ENCODE measurements around the gene MEX3A. TPM values are rescaled to one million over a fixed set of nuclear protein-coding genes. Genes with fewer than 3 reads are reported as not detected.
"Not testable (repeated sequence)": the region's sequence is repeated elsewhere in the genome, so short reads cannot be mapped to it uniquely, and the experiment has no call there.

Gene MEX3A
- total RNA-seq, 4 donors from 2014 or later, result 0.56 to 0.96 (median 0.66) TPM

DNA sequence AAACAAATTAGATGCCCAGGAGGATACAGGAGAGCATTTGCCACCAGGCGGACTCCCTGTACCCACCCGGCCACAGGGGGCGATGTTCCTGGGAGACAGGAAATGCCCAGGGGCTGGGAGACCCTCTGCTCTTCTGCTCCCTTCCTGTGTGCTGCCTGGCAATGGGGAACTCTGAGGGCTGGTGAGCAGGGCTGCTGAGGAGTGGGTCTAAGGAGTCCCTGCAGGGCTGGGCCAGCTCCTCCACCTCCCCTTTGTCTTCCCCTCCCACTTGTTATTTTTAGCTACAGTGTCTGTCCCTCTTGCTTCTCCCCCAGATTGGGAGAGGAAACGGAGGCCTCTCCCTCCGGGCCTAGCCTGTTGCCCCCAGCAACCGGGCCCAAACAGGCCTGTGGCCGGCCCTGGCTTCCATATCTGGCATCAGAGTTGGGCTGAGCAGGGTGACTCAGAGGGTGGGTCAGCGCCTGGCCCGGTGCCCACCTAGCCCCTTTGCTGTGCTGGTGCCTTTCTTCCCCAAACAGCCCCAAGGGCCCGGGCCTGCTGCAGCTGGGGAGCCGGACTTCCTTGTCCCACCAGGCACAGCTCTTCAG, 43.9 kb upstream of the MEX3A start:
- ATAC-seq (ENCODE audit: low FRiP score) (peak; percentile 64), DNase-seq (ENCODE audit: low spot score) (peak; percentile 88)
- TF ChIP-seq, protein P1, sequence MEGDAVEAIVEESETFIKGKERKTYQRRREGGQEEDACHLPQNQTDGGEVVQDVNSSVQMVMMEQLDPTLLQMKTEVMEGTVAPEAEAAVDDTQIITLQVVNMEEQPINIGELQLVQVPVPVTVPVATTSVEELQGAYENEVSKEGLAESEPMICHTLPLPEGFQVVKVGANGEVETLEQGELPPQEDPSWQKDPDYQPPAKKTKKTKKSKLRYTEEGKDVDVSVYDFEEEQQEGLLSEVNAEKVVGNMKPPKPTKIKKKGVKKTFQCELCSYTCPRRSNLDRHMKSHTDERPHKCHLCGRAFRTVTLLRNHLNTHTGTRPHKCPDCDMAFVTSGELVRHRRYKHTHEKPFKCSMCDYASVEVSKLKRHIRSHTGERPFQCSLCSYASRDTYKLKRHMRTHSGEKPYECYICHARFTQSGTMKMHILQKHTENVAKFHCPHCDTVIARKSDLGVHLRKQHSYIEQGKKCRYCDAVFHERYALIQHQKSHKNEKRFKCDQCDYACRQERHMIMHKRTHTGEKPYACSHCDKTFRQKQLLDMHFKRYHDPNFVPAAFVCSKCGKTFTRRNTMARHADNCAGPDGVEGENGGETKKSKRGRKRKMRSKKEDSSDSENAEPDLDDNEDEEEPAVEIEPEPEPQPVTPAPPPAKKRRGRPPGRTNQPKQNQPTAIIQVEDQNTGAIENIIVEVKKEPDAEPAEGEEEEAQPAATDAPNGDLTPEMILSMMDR (IDR thresholded peaks at IDR 0.05), result no peak

DNA sequence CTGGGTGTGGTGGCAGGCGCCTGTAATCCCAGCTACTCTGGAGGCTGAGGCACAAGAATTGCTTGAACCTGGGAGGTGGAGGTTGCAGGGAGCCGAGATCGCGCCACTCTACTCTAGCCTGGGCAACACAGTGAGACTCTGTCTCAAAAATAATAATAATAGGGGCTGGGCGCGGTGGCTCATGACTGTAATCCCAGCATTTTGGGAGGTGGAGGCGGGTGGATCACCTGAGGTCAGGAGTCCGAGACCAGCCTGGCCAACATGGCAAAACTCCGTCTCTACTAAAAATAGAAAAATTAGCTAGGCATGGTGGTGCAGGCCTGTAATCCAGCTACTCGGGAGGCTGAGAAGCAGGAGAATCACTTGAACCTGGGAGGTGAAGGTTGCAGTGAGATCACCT, 43.3 kb upstream of the MEX3A start:
- ATAC-seq (ENCODE audit: low FRiP score); DNase-seq (ENCODE audit: low spot score): not testable (repeated sequence)

DNA sequence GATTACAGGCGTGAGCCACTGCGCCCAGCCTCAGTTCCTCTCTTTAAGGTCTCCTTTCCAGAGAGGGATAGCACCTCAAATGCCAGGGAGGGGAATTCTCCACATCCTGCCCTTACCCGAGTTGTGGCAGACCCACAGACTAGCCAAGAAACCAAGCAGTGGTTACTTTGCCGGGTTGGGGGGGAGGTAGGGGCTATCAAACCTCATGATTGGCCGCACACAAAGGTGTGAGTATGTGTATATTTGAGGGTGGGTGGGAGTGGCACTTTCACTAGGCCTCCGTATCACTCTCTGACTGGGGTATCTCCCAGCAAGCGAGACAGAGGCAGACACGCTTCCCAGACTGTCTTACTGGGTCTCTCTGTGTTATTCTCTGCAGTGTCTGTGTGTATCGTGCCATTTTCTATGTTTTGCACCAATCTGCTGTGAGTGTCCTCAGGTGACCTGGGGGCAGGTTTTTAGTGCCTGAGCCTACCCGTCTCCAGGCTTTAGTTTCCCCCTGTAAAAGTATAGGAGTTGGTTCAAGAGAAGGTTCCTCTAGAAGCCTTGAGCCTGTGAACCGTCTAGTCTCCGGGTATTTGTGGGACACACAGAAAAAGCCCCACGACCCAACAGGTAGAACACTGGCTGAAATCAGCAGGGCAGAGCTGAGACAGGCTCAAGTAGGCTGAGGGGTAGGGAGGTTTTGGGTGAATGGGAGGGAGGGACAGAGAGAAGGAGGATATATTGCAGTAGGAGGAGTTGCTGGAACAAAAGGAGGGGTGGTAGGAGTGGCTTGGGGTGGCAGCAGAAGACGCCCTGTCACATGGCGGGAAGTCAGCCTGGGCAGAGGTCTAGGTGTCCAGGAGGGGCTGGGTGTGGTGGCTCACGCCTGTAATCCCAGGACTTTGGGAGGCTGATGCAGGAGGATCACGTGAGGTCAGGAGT, 42.6 kb upstream of the MEX3A start:
- no peak for ATAC-seq (ENCODE audit: low FRiP score)
- TF ChIP-seq, protein P1 (IDR thresholded peaks at IDR 0.05), result no peak

DNA sequence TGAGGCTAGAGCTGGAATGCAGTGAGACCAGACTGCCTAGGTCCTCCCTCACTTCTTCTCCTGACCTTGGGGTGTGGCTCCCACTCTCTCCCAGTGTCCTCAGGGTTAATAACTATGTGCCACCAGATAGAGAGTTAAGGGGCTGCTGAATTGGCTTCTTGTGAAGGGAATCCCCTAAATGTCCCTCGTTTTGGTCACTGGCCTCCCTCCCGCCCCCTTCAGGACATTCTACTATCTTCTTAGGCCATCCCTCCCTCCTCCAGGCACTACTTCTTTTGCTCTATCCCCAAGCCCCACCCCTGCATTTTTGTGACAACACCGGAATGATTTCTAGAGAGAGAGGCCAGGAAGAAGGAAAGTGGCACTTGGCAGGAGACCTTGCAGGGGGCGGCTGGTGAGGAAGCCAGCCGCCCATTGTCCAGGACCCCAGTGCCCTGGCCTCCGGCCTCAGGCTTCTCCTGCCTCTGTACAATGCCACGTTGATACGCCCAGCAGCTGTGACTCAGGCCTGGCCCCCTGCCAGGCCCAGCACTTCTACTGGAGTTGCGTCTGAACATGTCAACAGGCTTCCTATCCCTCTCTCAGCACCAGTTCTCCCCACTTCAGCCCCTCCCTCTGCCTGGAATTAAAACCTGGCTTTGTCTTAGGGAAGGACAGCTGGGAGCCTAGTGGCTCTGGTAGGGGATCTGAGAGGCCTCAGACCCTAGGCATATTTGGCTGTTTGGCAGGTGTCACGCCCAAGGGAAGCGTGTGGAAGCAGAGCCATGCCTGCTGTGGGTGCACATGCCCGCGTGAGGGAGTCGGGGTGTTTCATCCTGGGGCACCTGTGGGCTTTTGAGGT, 41.3 kb upstream of the MEX3A start:
- ATAC-seq (ENCODE audit: low FRiP score) (peak; percentile 60), DNase-seq (ENCODE audit: low spot score) (peak; percentile 80)
- TF ChIP-seq, protein P1 (IDR thresholded peaks at IDR 0.05), result no peak

More for the DNA sequence above, 42.6 kb upstream of the MEX3A start:
- no peak for DNase-seq (ENCODE audit: low spot score)

DNA sequence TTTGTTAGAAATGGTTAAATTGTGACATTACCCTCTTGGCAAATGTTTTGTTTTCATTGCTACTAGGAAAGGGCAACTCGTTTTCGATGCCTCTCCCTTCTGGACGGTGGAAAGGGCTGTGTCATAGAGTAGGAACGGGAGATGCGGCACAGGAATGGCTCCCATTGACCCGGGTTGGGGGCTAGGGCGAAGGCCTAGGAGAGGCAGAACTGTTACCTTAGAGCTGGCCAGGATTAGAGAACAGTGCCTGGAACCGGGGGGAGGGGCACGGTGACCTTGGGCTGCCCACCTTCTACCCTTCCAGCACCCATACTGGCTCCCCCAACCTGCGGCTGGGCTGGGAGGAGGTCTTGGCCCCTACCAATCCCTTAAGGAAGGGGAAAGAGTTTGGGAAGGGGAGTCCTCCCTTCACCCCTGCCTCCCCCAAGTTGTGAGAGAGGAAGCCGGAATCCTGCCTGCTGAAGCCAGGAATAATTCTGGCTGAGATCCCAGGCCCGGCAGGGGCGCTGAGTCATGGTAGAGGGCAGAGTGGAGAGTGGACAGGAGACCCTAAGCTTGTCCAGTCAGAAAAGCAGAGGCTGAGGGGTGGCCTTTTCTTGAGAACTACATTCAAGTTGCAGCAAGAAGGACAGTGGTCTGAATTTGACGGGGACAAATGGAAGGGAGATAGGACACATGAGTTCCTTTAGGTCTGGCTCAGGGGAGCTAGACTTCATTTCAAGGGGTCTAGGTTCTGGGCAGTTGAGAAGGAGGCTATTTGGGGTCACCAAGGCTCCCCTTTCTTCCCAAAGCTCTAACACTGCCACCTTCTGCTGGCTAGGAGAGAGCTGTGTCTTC, 40.5 kb upstream of the MEX3A start:
- DNase-seq (ENCODE audit: low spot score), result peak; percentile 69

DNA sequence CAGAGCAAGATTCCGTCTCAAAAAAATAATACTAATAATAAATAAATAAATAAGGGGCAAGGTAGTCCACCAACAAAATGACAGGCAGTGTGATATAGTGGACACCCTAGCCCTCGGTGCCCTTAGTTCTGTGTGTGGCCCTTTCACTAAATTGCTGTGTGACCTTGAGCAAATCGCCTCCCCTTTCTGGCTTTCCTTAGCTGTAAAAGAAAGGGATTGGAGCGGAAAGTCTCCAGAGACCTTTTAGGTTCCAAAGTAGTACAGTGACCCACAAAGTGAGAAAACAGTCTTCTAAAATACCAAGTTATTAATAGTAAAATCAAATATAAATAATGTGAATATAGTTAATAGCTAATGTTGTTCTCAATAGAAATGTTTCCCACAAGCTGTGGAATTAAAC, 39.8 kb upstream of the MEX3A start:
- DNase-seq (ENCODE audit: low spot score) (no peak), ATAC-seq (ENCODE audit: low FRiP score) (no peak)
- TF ChIP-seq, protein P1 (IDR thresholded peaks at IDR 0.05), result no peak

More for the DNA sequence above, 40.5 kb upstream of the MEX3A start:
- TF ChIP-seq, protein P1 (IDR thresholded peaks at IDR 0.05), result no peak
- ATAC-seq (ENCODE audit: low FRiP score), result peak; percentile 39
